Measurements from ENCODE around the gene GPC6.

The GPC6 gene

DNA sequence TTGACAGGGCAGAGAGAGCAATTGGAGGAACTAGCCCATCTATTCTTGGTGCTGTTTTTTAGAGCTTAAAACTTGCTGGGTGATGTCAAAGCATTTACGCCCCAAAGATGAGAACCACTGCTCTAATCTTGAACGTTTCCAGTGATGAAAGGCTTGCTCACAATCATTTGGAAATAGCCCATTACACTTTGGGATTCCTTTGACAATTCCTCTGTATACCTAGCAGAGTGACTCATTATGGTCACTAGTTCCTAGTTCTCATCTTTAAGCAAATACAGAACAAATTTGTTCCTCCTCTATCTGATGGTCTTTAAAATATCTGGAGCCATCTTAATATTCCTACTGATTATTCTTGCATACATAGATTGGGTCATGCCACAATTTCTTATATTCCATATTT lies 112.3 kb downstream of the GPC6 start:
- H3K27me3 ChIP-seq (replicated peaks in 2 of 5; ENCODE audit: control insufficient read depth in 4 of 5, insufficient read depth in 5 of 5, low read length in 4 of 5) = no peaks in the 10 kb centered on the region
- no peaks in the 10 kb centered on the region for H3K4me1 ChIP-seq (ENCODE audit: control extremely low read depth in 1 of 4, control insufficient read depth in 4 of 4, insufficient read depth in 4 of 4, low read length in 3 of 4)
- no peak overlapping the region for H3K27ac ChIP-seq (ENCODE audit: insufficient read depth in 1 of 2, low read depth in 1 of 2, low read length in 2 of 2, poor library complexity in 1 of 2, severe bottlenecking in 2 of 2)
- ChIA-PET POLR2A (no interaction called here), CTCF (no interaction called here)
- no peaks in the 10 kb centered on the region for H3K36me3 ChIP-seq (ENCODE audit: control insufficient read depth in 4 of 4, insufficient read depth in 4 of 4, low read length in 3 of 4)
- WGBS (ENCODE audit: insufficient coverage) = 89% methylated on average over 2 of the region's 2 CpGs
- DNase-seq = no peak
- H3K9me3 ChIP-seq (ENCODE audit: control extremely low read depth in 1 of 5, control insufficient read depth in 4 of 5, insufficient read depth in 2 of 5, low read depth in 1 of 5, low read length in 4 of 5) = no peaks in the 10 kb centered on the region
- H3K4me3 ChIP-seq (ENCODE audit: control insufficient read depth in 1 of 7, extremely low read depth in 1 of 7, insufficient read depth in 4 of 7, low read depth in 2 of 7, low read length in 6 of 7) = no peak overlapping the region

DNA sequence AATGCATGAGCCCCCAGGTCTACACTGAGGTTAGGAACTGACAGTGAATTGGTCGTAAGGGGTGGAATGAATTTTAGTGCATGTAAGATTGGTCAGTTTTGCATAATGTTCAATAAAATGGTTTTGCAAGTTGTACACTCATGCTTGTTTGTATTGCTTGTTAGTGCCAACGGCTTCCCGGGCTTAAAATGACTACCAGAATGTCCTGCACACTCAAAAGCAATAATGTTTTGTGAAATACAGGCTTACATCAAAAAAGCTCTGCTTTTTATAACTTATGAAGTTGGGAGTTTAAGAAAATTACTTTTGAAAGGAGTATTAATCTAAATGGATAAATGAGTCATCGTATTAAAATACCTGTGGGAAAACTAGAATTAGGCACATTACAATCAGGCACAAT lies 112.9 kb downstream of the GPC6 start:
- WGBS (ENCODE audit: insufficient coverage) = 100% methylated on average over 2 of the region's 4 CpGs
- Histone ChIP-seq H3K27me3 (replicated peaks in 2 of 5; ENCODE audit: control insufficient read depth in 4 of 5, insufficient read depth in 5 of 5, low read length in 4 of 5) (no peaks in the 10 kb centered on the region), H3K36me3 (ENCODE audit: control insufficient read depth in 4 of 4, insufficient read depth in 4 of 4, low read length in 3 of 4) (no peaks in the 10 kb centered on the region), H3K9me3 (ENCODE audit: control extremely low read depth in 1 of 5, control insufficient read depth in 4 of 5, insufficient read depth in 2 of 5, low read depth in 1 of 5, low read length in 4 of 5) (no peaks in the 10 kb centered on the region), H3K4me3 (ENCODE audit: control insufficient read depth in 1 of 7, extremely low read depth in 1 of 7, insufficient read depth in 4 of 7, low read depth in 2 of 7, low read length in 6 of 7) (no peak overlapping the region), H3K4me1 (ENCODE audit: control extremely low read depth in 1 of 4, control insufficient read depth in 4 of 4, insufficient read depth in 4 of 4, low read length in 3 of 4) (no peaks in the 10 kb centered on the region), H3K27ac (ENCODE audit: insufficient read depth in 1 of 2, low read depth in 1 of 2, low read length in 2 of 2, poor library complexity in 1 of 2, severe bottlenecking in 2 of 2) (no peak overlapping the region)
- no peak for DNase-seq
- CTCF ChIA-PET = no interaction called here
- POLR2A ChIA-PET = no interaction called here

DNA sequence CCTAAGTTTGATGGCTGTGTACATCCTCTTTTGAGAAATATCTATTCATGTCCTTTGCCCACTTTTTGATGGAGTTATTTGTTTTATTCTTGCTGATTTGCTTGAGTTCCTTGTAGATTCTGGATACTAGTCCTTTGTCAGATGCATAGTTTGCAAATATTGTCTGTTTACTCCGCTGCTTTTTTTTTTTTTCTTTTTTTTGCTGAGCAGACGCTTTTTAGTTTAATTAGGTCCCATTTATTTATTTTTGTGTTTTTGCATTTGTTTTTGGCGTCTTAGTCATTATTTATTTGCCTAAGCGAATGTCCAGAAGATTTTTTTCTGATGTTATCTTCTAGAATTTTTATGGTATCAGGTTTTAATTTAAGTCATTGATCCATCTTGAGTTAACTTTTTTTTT lies 114.9 kb downstream of the GPC6 start:
- Histone ChIP-seq H3K4me1 (ENCODE audit: control extremely low read depth in 1 of 4, control insufficient read depth in 4 of 4, insufficient read depth in 4 of 4, low read length in 3 of 4) (no peaks in the 10 kb centered on the region), H3K9me3 (ENCODE audit: control extremely low read depth in 1 of 5, control insufficient read depth in 4 of 5, insufficient read depth in 2 of 5, low read depth in 1 of 5, low read length in 4 of 5) (no peaks in the 10 kb centered on the region), H3K27ac (ENCODE audit: insufficient read depth in 1 of 2, low read depth in 1 of 2, low read length in 2 of 2, poor library complexity in 1 of 2, severe bottlenecking in 2 of 2) (no peak overlapping the region), H3K4me3 (ENCODE audit: control insufficient read depth in 1 of 7, extremely low read depth in 1 of 7, insufficient read depth in 4 of 7, low read depth in 2 of 7, low read length in 6 of 7) (no peak overlapping the region), H3K36me3 (ENCODE audit: control insufficient read depth in 4 of 4, insufficient read depth in 4 of 4, low read length in 3 of 4) (no peaks in the 10 kb centered on the region), H3K27me3 (replicated peaks in 2 of 5; ENCODE audit: control insufficient read depth in 4 of 5, insufficient read depth in 5 of 5, low read length in 4 of 5) (no peaks in the 10 kb centered on the region)
- WGBS (ENCODE audit: insufficient coverage) = 100% methylated on average over 1 of the region's 4 CpGs
- DNase-seq = no peak
- ChIA-PET CTCF (no interaction called here), POLR2A (no interaction called here)

DNA sequence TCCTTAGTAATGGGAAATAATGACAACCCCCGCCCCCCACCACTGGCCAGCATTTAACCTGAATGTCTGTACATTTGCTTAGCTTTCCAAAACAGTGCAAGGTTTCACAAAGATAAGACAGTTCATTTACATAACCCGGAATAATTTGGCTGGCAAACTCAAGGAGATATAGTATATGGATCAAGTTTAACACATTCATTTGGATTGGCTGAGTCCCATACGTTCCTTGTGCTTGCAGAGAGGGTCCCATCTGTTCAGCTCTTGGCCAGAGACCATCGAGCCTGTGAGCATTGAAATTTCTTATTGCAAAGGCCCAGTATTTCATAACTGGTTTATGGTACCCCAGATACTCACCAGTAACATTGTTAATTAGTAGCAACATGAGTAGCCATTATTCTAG lies 116.5 kb downstream of the GPC6 start:
- no peaks in the 10 kb centered on the region for H3K36me3 ChIP-seq (ENCODE audit: control insufficient read depth in 4 of 4, insufficient read depth in 4 of 4, low read length in 3 of 4)
- POLR2A ChIA-PET = no interaction called here
- 100% methylated on average over 2 of the region's 4 CpGs for WGBS (ENCODE audit: insufficient coverage)
- H3K4me1 ChIP-seq (ENCODE audit: control extremely low read depth in 1 of 4, control insufficient read depth in 4 of 4, insufficient read depth in 4 of 4, low read length in 3 of 4) = no peaks in the 10 kb centered on the region
- no peaks in the 10 kb centered on the region for H3K9me3 ChIP-seq (ENCODE audit: control extremely low read depth in 1 of 5, control insufficient read depth in 4 of 5, insufficient read depth in 2 of 5, low read depth in 1 of 5, low read length in 4 of 5)
- H3K4me3 ChIP-seq (ENCODE audit: control insufficient read depth in 1 of 7, extremely low read depth in 1 of 7, insufficient read depth in 4 of 7, low read depth in 2 of 7, low read length in 6 of 7) = no peak overlapping the region
- CTCF ChIA-PET = no interaction called here
- H3K27ac ChIP-seq (ENCODE audit: insufficient read depth in 1 of 2, low read depth in 1 of 2, low read length in 2 of 2, poor library complexity in 1 of 2, severe bottlenecking in 2 of 2) = no peak overlapping the region
- no peaks in the 10 kb centered on the region for H3K27me3 ChIP-seq (replicated peaks in 2 of 5; ENCODE audit: control insufficient read depth in 4 of 5, insufficient read depth in 5 of 5, low read length in 4 of 5)
- DNase-seq = no peak

DNA sequence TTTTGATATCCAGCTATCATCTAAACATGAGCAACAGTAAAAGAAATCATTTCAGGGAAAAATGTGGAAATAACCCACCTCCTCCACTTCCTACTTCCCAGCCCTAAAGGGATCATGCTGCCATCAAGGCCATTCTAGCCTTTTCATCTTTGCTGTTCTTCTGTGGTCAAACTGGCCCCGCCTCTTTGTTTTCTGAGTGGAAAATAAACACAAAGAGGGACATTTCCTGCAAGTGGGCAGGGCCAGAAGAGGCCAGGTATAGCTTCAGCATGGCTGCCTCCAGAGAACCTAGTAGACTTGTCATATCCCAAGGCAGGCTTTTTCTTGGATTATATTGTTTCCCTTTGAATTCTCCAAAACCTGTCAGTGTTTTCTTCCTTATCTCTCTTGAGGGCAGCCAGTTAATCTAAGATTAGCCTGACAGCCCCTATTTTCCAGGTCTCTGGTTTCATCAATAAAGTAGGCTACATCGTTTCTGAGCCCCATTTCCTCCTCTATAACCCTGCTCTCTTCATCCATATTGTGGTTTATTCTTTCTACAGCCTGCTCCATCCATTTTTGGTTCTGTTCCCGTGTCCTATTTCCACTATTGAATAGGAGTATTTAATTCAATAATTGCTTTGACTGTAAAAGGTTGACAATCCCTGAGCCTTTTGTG lies 117.6 kb downstream of the GPC6 start:
- 86% methylated on average over 1 of the region's 3 CpGs for WGBS (ENCODE audit: insufficient coverage)

DNA sequence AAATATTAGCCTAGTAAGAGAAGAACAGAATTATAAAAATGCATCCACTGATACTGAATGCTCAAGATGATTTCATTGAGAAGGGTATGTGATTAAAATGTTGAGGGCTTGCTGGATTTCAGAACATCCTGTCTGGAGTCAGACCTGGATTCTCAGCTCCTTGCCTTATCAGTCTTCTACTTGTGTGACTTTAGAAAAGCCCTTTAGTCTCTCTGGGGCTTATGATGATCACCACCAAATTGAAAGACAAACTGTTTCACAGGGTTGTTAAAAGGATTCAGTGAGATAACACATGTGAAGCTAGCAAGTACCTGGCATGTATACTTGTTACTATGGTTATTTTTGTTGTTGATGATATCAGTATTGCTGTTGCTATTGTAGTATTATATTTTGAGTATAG lies 118.4 kb downstream of the GPC6 start:
- ChIA-PET POLR2A (no interaction called here), CTCF (no interaction called here)
- H3K4me3 ChIP-seq (ENCODE audit: control insufficient read depth in 1 of 7, extremely low read depth in 1 of 7, insufficient read depth in 4 of 7, low read depth in 2 of 7, low read length in 6 of 7) = no peak overlapping the region
- H3K27ac ChIP-seq (ENCODE audit: insufficient read depth in 1 of 2, low read depth in 1 of 2, low read length in 2 of 2, poor library complexity in 1 of 2, severe bottlenecking in 2 of 2) = no peak overlapping the region
- H3K4me1 ChIP-seq (ENCODE audit: control extremely low read depth in 1 of 4, control insufficient read depth in 4 of 4, insufficient read depth in 4 of 4, low read length in 3 of 4) = no peaks in the 10 kb centered on the region
- no peaks in the 10 kb centered on the region for H3K27me3 ChIP-seq (replicated peaks in 2 of 5; ENCODE audit: control insufficient read depth in 4 of 5, insufficient read depth in 5 of 5, low read length in 4 of 5)
- no peaks in the 10 kb centered on the region for H3K9me3 ChIP-seq (ENCODE audit: control extremely low read depth in 1 of 5, control insufficient read depth in 4 of 5, insufficient read depth in 2 of 5, low read depth in 1 of 5, low read length in 4 of 5)
- no peaks in the 10 kb centered on the region for H3K36me3 ChIP-seq (ENCODE audit: control insufficient read depth in 4 of 4, insufficient read depth in 4 of 4, low read length in 3 of 4)
- DNase-seq = no peak

More for the DNA sequence above, 117.6 kb downstream of the GPC6 start:
- no peak overlapping the region for H3K4me3 ChIP-seq (ENCODE audit: control insufficient read depth in 1 of 7, extremely low read depth in 1 of 7, insufficient read depth in 4 of 7, low read depth in 2 of 7, low read length in 6 of 7)
- DNase-seq = no peak
- POLR2A ChIA-PET = no interaction called here
- no peaks in the 10 kb centered on the region for H3K36me3 ChIP-seq (ENCODE audit: control insufficient read depth in 4 of 4, insufficient read depth in 4 of 4, low read length in 3 of 4)
- CTCF ChIA-PET = no interaction called here
- no peaks in the 10 kb centered on the region for H3K4me1 ChIP-seq (ENCODE audit: control extremely low read depth in 1 of 4, control insufficient read depth in 4 of 4, insufficient read depth in 4 of 4, low read length in 3 of 4)
- H3K27ac ChIP-seq (ENCODE audit: insufficient read depth in 1 of 2, low read depth in 1 of 2, low read length in 2 of 2, poor library complexity in 1 of 2, severe bottlenecking in 2 of 2) = no peak overlapping the region
- no peaks in the 10 kb centered on the region for H3K27me3 ChIP-seq (replicated peaks in 2 of 5; ENCODE audit: control insufficient read depth in 4 of 5, insufficient read depth in 5 of 5, low read length in 4 of 5)
- no peaks in the 10 kb centered on the region for H3K9me3 ChIP-seq (ENCODE audit: control extremely low read depth in 1 of 5, control insufficient read depth in 4 of 5, insufficient read depth in 2 of 5, low read depth in 1 of 5, low read length in 4 of 5)

DNA sequence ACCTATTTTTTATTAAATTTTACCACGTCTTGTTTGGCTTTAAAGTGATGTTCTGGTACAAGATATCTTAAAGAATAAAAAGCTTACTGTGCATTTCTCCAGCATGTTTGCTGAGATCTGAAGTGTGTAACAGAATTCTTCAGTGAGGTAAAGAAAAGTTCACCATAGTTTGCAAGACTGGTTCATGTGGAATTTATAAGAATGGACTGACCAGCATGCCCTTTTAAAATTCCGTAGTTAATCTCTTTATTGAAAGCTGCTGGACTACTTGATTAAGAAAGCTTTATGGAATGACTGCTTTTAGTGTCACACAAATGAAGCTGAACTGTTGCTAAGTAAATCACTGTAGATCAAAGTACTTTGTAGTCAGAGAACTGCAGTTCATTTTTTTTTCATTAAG lies 119.2 kb downstream of the GPC6 start:
- Histone ChIP-seq H3K36me3 (ENCODE audit: control insufficient read depth in 4 of 4, insufficient read depth in 4 of 4, low read length in 3 of 4) (no peaks in the 10 kb centered on the region), H3K4me1 (ENCODE audit: control extremely low read depth in 1 of 4, control insufficient read depth in 4 of 4, insufficient read depth in 4 of 4, low read length in 3 of 4) (no peaks in the 10 kb centered on the region), H3K4me3 (ENCODE audit: control insufficient read depth in 1 of 7, extremely low read depth in 1 of 7, insufficient read depth in 4 of 7, low read depth in 2 of 7, low read length in 6 of 7) (no peak overlapping the region), H3K9me3 (ENCODE audit: control extremely low read depth in 1 of 5, control insufficient read depth in 4 of 5, insufficient read depth in 2 of 5, low read depth in 1 of 5, low read length in 4 of 5) (no peaks in the 10 kb centered on the region), H3K27ac (ENCODE audit: insufficient read depth in 1 of 2, low read depth in 1 of 2, low read length in 2 of 2, poor library complexity in 1 of 2, severe bottlenecking in 2 of 2) (no peak overlapping the region), H3K27me3 (replicated peaks in 2 of 5; ENCODE audit: control insufficient read depth in 4 of 5, insufficient read depth in 5 of 5, low read length in 4 of 5) (no peaks in the 10 kb centered on the region)
- no CpG with 5 or more reads among the region's 2 CpGs for WGBS (ENCODE audit: insufficient coverage)
- CTCF ChIA-PET = no interaction called here
- POLR2A ChIA-PET = no interaction called here
- DNase-seq = no peak

Data from common myeloid progenitor, CD34-positive (primary cell).